HepG2 (cell line): ENCODE measurements around the gene EFCAB8. TPM values are rescaled to one million over a fixed set of nuclear protein-coding genes. Genes with fewer than 3 reads are reported as not detected.
A peak's percentile ranks its signal among the peaks of the same experiment; 100 is the strongest.

Experiments used
- HDAC1 ChIP-seq: sonication (generic); formaldehyde crosslinking; IDR thresholded peaks from 2 replicates; pipeline ENCODE4 v1.5.1; 2020; ENCODE audit warnings: mild to moderate bottlenecking, missing genetic modification reagents
- PTBP1 ChIP-seq: fragments of 200-400 bp; formaldehyde crosslinking; IDR thresholded peaks from 2 replicates; pipeline ENCODE4 v1.6.1; 2018; ENCODE audit warnings: low read length, low read depth; ENCODE audit not compliant: poor library complexity, severe bottlenecking
- SRY ChIP-seq: sonication (generic); formaldehyde crosslinking; IDR thresholded peaks from 2 replicates; pipeline ENCODE4 v1.8.0; 2022; ENCODE audit warnings: mild to moderate bottlenecking, missing genetic modification reagents
- THAP11 ChIP-seq: IDR thresholded peaks from 2 replicates; pipeline ENCODE4 v1.6.1; 2016; ENCODE audit warnings: missing biosample characterization, missing genetic modification reagents
- ZBTB42 ChIP-seq: sonication (generic); formaldehyde crosslinking; IDR thresholded peaks from 2 replicates; pipeline ENCODE4 v1.5.0; 2020; ENCODE audit warnings: mild to moderate bottlenecking, missing genetic modification reagents
- ZC3H13 ChIP-seq: sonication (generic); formaldehyde crosslinking; IDR thresholded peaks from 2 replicates; pipeline ENCODE4 v1.8.1; 2023; ENCODE audit warnings: mild to moderate bottlenecking, missing genetic modification reagents, moderate library complexity
- ZFP36L2 ChIP-seq: sonication (generic); formaldehyde crosslinking; IDR thresholded peaks from 2 replicates; pipeline ENCODE4 v1.4.0; 2020; ENCODE audit warnings: missing genetic modification reagents
- ZNF550 ChIP-seq: sonication (generic); formaldehyde crosslinking; IDR thresholded peaks from 2 replicates; pipeline ENCODE4 v1.4.0; 2020; ENCODE audit warnings: mild to moderate bottlenecking, missing genetic modification reagents, borderline replicate concordance
- ZNF670 ChIP-seq: sonication (generic); formaldehyde crosslinking; IDR thresholded peaks from 2 replicates; pipeline ENCODE4 v1.8.0; 2022; ENCODE audit warnings: mild to moderate bottlenecking, missing genetic modification reagents, borderline replicate concordance
- ZNF737 ChIP-seq: sonication (generic); formaldehyde crosslinking; IDR thresholded peaks from 2 replicates; pipeline ENCODE4 v1.5.0; 2020; ENCODE audit warnings: missing genetic modification reagents, mild to moderate bottlenecking, borderline replicate concordance
- ZNF891 ChIP-seq: sonication (generic); formaldehyde crosslinking; IDR thresholded peaks from 2 replicates; pipeline ENCODE4 v1.5.0; 2020; ENCODE audit warnings: mild to moderate bottlenecking, missing genetic modification reagents
- polyA plus RNA-seq, 8 experiments: library from polyadenylated mRNA; depleted of rRNA in 3 of 8; stranded (reverse) in 7 of 8; unstranded in 1 of 8; fragments of >200 nt; fragmentation: Illumina TruSeq in 4 of 8; extraction: Trizol in 4 of 8; gene quantifications; 2 replicates each; pipeline versions ENCODE4 v1.2.1 to v1.2.3, GENCODE V29; 2011 to 2016; ENCODE audit warnings: low read depth in 4 of 8, missing spikeins in 1 of 8, mixed read lengths in 1 of 8; ENCODE audit not compliant: insufficient read depth in 1 of 8
- total RNA-seq, 5 experiments: library from RNA; depleted of rRNA; stranded (reverse); fragments of >200 nt; fragmentation: Illumina TruSeq; extraction: Trizol; gene quantifications; 2 replicates each; pipeline ENCODE4 v1.2.3, GENCODE V29; 2016; ENCODE audit warnings: low read depth in 1 of 5
- TF ChIP-seq, protein P1 (sequence below), 2 experiments: sonication (generic) in 1 of 2; formaldehyde crosslinking in 1 of 2; IDR thresholded peaks; 2 replicates each; pipeline versions ENCODE4 v1.6.1 to v1.9.0; 2014 to 2022; ENCODE audit warnings: antibody characterized with exemption in 1 of 2, borderline replicate concordance in 1 of 2, inconsistent platforms in 1 of 2, low read depth in 1 of 2, missing genetic modification reagents in 1 of 2
- TF ChIP-seq, protein P2 (sequence below), 2 experiments: sonication (generic) in 1 of 2; formaldehyde crosslinking in 1 of 2; IDR thresholded peaks; 2 replicates each; pipeline versions ENCODE4 v1.4.0 to v1.6.1; 2016 to 2020; ENCODE audit warnings: borderline replicate concordance in 1 of 2, low read depth in 1 of 2, mild to moderate bottlenecking in 1 of 2, missing genetic modification reagents in 1 of 2
- TF ChIP-seq, protein P3 (sequence below): sonication (generic); formaldehyde crosslinking; IDR thresholded peaks from 2 replicates; pipeline ENCODE4 v1.8.0; 2022; ENCODE audit warnings: mild to moderate bottlenecking, missing genetic modification reagents, moderate library complexity

EFCAB8 gene
- total and polyA plus RNA-seq, 2 of the 13 experiments (the other 11 are each of a cell fraction or from before 2014, with no cell fraction given): 0.15 to 0.22 TPM

DNA sequence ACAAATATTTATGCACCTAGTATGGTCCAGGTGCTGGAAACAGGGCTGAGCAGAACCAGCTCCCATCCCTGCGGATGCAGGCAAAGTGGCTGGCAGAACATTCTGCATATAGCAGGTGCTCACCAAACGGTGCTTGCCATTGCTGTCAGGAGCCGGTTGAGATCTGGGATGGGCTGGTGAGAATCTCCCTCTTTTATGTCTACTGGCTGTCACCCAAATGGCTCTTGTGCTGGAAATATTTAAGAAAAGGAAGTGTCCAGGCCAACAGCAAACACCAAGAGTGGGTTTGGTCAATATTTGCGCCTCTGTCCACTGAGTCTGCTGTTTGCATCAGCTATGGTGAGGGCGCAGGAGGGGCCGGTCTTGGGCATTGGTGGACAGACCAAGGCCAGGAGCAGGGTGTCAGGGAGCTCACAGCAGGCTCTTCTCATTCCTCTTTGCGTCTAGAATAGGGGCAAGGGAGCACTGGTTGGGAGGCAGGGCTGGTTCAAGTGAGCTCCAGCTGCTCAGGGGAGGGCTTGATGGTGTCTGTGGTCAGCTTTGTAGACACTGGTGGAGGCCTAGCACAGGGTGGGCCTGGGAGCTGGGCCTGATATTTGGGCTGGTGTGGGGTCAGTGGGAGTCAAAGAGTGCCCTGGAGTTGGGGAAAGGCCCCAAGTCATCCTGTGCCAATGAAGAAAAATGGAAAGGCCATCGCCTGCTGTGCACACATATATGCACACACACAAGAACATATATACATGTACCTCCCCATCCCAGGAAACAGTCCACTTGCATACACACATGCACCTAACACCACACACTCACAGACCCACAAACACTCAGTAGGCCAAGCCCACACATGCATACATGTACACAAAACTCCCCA is 147.4 kb downstream of the EFCAB8 start (continued):
- TF ChIP-seq, protein P1, sequence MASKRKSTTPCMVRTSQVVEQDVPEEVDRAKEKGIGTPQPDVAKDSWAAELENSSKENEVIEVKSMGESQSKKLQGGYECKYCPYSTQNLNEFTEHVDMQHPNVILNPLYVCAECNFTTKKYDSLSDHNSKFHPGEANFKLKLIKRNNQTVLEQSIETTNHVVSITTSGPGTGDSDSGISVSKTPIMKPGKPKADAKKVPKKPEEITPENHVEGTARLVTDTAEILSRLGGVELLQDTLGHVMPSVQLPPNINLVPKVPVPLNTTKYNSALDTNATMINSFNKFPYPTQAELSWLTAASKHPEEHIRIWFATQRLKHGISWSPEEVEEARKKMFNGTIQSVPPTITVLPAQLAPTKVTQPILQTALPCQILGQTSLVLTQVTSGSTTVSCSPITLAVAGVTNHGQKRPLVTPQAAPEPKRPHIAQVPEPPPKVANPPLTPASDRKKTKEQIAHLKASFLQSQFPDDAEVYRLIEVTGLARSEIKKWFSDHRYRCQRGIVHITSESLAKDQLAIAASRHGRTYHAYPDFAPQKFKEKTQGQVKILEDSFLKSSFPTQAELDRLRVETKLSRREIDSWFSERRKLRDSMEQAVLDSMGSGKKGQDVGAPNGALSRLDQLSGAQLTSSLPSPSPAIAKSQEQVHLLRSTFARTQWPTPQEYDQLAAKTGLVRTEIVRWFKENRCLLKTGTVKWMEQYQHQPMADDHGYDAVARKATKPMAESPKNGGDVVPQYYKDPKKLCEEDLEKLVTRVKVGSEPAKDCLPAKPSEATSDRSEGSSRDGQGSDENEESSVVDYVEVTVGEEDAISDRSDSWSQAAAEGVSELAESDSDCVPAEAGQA (IDR thresholded peaks at IDR 0.05; ENCODE audit: low read depth): peak; percentile 80
- TF ChIP-seq, protein P1 (CRISPR knock-in tag; IDR thresholded peaks at IDR 0.05; ENCODE audit: borderline replicate concordance): no peak
- TF ChIP-seq PTBP1: peak; percentile 75
- peak; percentile 83 for TF ChIP-seq THAP11 (CRISPR knock-in tag)
- TF ChIP-seq ZC3H13 (CRISPR knock-in tag): peak; percentile 66; the same call in 1 of the 2 replicates
- TF ChIP-seq ZNF891 (CRISPR knock-in tag): peak; percentile 66; the same call in 1 of the 2 replicates
- TF ChIP-seq, protein P2, sequence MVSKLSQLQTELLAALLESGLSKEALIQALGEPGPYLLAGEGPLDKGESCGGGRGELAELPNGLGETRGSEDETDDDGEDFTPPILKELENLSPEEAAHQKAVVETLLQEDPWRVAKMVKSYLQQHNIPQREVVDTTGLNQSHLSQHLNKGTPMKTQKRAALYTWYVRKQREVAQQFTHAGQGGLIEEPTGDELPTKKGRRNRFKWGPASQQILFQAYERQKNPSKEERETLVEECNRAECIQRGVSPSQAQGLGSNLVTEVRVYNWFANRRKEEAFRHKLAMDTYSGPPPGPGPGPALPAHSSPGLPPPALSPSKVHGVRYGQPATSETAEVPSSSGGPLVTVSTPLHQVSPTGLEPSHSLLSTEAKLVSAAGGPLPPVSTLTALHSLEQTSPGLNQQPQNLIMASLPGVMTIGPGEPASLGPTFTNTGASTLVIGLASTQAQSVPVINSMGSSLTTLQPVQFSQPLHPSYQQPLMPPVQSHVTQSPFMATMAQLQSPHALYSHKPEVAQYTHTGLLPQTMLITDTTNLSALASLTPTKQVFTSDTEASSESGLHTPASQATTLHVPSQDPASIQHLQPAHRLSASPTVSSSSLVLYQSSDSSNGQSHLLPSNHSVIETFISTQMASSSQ (IDR thresholded peaks at IDR 0.05; ENCODE audit: low read depth): peak; percentile 68; the same call in 1 of the 2 replicates
- TF ChIP-seq, protein P2 (CRISPR knock-in tag; IDR thresholded peaks at IDR 0.05; ENCODE audit: borderline replicate concordance): peak; percentile 91
- no peak for TF ChIP-seq ZBTB42
- peak; percentile 95 for TF ChIP-seq HDAC1 (CRISPR knock-in tag)
- no peak for TF ChIP-seq ZNF550 (CRISPR knock-in tag)
- TF ChIP-seq, protein P3, sequence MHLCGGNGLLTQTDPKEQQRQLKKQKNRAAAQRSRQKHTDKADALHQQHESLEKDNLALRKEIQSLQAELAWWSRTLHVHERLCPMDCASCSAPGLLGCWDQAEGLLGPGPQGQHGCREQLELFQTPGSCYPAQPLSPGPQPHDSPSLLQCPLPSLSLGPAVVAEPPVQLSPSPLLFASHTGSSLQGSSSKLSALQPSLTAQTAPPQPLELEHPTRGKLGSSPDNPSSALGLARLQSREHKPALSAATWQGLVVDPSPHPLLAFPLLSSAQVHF (CRISPR knock-in tag): no peak
- no peak for TF ChIP-seq ZNF670
- TF ChIP-seq ZFP36L2 (CRISPR knock-in tag): no peak
- no peak; the same call in 1 of the 2 replicates for TF ChIP-seq SRY
- no peak for TF ChIP-seq ZNF737
